Activated naive CD4-positive, alpha-beta T cell treated with anti-CD3 and anti-CD28 coated beads, Interleukin-2, amount 50 U/mL, for 16 hours (primary cell): ENCODE results near the gene ADORA2B.
"Not testable (repeated sequence)": the region's sequence is repeated elsewhere in the genome, so short reads cannot be mapped to it uniquely, and the experiment has no call there.

ENCODE experiments used
- DNase-seq: peaks from one replicate; pipeline ENCODE4 v3.0.0-alpha.2; 2020

Gene ADORA2B

DNA sequence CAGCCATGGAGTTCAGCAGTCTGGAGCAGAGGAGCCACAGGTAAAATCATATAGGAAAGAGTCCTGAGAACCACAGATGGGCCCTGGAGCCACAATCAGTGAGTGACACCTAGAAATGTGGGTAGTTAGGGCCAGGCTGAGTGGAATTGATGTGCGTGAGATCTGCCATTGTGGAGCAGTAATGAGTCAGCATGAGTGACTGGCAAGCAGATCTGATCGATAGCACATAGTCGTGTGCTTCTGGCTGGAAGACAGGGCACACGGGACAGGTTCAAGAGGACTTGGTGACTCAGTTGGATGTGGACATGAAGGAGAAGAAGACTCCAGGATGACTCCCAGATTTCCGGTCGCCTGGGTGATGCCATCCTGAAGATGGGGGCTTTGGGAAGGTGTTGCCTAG, 12.3 kb downstream of the ADORA2B start:
- no peak for DNase-seq

DNA sequence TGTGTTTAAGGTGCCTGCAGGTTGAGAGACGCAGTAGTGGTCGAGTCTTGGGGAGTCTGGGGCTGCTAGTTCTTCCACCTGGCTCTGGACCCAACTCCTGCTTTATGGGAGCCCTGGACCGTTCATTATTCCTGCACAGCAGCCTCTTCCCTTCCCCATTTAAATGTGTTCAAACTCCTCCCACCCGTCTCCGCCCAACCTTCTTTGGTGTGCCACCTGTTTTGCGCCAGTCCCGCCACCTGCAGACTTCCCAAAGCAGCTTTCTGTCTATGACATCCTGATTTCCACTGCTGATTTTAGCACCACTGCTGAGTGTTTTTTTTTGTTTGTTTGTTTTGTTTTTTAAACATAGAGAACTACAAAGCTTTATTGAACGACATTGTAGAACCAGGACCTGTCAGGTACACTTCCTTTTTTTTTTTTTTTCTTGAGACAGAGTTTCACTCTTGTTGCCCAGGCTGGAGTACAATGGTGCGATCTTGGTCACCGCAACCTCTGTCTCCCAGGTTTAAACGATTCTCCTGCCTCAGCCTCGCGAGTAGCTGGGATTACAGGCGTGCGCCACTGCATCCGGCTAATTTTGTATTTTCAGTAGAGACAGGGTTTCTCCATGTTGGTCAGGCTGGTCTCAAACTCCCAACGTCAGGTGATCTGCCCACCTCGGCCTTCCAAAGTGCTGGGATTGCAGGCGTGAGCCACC, 12.8 kb downstream of the ADORA2B start:
- no peak for DNase-seq

DNA sequence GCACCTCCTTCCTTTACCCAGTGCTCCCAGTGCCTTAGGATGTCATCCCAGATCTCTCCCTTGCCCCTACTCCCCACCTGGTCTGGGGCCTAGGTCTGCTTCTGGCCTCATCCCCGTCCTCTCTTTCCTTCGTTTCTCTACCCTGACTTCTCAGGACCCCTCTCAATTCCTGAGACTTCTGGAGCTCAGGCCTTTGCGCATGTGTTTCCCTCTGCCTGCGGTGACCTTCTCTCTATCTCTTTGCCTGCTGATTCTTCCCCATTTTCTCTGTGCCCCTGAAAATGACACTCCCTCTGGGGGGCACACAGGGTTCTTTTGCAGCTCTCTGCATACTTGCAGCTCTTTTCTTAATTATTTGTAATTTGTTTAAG, 13.5 kb downstream of the ADORA2B start:
- DNase-seq: no peak

DNA sequence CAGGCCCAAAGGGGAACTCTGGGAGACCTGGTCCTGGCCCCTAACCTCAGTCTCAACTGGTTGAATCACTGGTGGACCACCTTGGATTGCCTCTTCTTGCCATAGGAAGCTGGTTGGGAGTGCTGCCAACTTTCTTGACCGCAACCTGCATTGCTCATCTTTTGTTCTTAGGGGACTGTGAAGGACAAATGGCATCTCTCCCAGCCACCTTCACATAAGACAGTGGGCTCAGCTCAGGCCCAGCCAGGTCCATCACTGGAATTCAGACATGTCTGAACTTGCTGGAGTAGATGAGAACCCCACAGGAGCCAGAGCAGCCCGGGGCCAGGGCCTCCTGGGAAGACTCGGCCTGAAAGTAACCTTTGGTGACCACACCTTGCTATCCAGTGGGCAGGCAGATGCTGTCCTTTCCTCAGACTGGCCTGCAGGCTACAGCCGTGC, 18.8 kb downstream of the ADORA2B start:
- DNase-seq: no peak

DNA sequence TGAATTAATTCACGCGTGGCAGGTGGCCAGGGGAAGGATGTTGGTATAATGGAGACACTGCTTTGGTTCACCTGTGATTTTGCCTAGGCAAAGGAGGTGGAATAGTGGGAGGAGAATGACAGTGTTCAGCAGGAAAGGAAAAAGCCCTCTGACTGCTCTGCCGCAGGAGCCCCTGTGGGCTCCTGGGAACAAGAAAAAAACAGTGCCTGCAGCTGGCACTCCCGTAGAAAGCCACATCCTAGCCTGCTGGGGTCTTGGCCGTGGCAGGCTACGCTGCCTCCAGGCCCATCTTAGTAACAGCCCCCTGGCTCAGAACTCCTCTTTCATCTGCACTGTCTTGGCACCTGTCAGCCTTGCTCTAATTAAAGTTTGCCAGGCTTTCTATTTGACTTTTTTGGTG, 20.6 kb downstream of the ADORA2B start:
- no peak for DNase-seq

- DNase-seq: no peak
Observed at GRCh38 chr17:15966183-15966878, 21.4 kb downstream of the ADORA2B start.

- DNase-seq: no peak
Observed at GRCh38 chr17:15966879-15967248, 21.9 kb downstream of the ADORA2B start.

- DNase-seq: no peak
Observed at GRCh38 chr17:15967706-15968399, 22.9 kb downstream of the ADORA2B start.

GRCh38 chr17:15969463-15969862, 24.5 kb downstream of the ADORA2B start:
- no peak for DNase-seq

DNA sequence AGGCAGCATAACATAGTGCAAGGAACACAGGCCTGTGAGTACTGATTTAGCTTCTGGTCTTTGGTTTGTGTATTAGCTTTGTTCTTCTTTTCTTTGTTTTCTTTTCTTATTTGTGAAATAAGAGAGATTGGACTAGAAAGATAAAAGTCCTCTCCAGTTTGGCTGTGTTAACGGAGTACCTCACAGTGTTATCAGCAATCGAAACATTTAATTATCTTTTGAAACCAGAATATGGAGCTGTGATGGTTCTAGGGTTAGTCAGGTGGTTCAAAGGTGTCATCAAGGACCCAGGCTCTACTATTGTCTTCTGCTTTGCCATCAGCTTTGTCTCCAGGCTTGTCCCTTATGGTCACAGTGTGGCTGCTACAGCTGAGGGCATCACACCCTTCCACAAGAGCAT, 25.6 kb downstream of the ADORA2B start:
- no peak for DNase-seq

GRCh38 chr17:15971098-15971678, 26.3 kb downstream of the ADORA2B start:
- no peak for DNase-seq

DNA sequence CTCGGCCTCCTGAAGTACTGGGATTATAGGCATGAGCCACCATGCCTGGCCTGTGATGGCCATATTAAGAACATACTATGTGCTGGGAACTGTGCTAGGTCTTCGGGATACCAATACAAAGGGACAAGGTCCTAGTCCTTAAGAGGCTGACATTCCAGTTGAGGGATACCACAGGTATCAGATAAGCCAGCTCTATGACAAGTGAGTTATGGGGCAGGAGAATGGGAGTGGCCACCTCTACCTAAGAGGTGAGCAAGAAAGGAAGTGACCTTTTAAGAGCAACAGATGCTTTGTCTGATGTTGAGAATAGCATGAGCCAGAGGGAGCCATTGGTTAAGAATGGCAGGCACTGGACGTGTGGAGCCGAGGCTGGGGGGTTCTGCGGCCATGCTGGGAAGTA, 27.0 kb downstream of the ADORA2B start:
- DNase-seq: no peak

GRCh38 chr17:15972497-15972951, 27.6 kb downstream of the ADORA2B start:
- DNase-seq: no peak

- no peak for DNase-seq
Observed at GRCh38 chr17:15973016-15973415, 28.1 kb downstream of the ADORA2B start.

DNA sequence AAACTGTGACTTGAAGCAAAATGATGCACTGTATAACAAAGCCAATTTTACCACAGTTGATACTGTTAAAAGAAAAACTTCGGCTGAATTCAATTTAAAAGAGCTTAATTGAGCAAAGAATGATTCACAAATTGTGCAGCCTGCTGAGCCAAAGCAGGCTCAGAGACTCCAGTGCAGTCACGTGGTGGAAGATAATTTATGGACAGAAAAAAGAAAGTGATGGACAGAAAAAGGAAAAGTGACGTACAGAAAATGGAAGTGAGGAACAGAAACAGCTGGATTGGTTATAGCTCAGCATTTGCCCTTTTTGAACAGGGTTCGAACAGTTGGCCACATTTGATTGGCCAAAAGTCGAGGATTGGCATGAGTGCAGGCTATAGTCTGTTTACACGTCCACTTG, 28.9 kb downstream of the ADORA2B start:
- no peak for DNase-seq

DNA sequence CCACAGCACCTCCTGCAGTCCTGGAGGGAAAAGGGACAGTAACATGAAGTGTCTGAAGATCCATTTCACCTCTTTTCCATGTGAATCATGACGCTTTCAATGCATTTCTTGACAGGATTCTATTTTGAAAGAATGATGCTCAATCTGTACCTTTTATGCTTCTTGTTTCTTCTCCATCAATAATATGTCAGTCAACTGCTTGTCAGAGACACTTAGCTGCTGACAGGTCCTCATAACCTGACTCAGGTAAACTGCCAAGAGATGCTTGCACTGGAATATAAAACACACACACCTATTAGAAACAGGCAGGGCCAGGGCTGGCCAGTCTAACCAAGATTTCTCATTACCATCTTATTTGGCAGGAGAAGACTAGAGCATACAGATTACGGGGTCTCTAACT, 33.0 kb downstream of the ADORA2B start:
- DNase-seq: no peak

- DNase-seq: no peak
Observed at GRCh38 chr17:15978606-15979005, 33.7 kb downstream of the ADORA2B start.

- DNase-seq: not testable (repeated sequence)
Observed at GRCh38 chr17:15979013-15979412, 34.1 kb downstream of the ADORA2B start.

GRCh38 chr17:15981208-15981607, 36.3 kb downstream of the ADORA2B start:
- DNase-seq: peak; percentile 50

DNA sequence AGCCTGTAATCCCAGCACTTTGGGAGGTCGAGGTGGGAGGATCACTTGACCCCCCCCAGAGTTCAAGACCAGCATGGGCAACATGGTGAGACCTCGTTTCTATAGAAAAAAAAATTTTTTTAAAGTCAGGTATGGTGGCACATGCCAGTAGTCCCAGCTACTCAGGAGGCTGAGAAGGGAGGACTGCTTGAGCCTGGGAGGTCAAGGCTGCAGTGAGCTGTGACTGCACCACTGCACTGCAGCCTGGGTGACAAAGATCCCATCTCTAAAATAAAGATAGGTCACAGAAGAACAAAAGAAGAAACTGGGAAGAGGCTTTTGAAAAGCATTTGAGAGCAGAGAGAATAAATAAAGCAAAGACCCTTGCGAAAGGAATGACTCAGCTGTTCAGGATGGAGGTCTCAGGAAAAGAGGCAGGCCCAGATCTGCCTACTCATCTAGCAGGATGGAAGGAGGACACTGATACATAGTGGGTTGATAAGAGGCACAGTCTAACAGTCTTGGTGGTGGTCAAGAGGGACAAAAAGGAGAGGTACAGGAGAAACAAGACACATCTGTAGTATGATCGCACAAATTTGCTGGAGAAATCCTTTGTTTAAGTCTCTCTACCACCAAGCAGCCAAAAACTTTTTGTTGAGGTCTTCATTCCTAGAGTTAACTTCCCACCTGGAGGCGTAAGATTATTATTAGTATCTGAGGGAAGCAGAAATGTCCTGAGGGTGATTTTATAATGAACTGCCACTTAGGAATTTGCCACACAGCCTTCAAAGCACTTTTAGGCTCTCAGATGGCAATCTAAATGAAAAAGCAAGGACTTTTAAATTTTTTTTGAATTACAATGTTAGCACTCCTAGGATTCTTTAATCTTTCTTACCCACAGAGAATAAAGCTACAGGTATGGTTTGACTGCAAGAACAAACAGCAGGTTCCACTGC, 37.0 kb downstream of the ADORA2B start:
- DNase-seq: no peak

- DNase-seq: no peak
Observed at GRCh38 chr17:15996322-15996721, 51.4 kb downstream of the ADORA2B start.

- DNase-seq: no peak
Observed at GRCh38 chr17:15998031-15998562, 53.2 kb downstream of the ADORA2B start.
